GM19324 (cell line): ENCODE measurements around the gene FOXJ3.

Experiments
- ATAC-seq: cut with Tn5 transposase; IDR thresholded peaks from one replicate; pipeline ENCODE4 v1.9.1; 2021; ENCODE audit warnings: mild to moderate bottlenecking, moderate library complexity; ENCODE audit not compliant: unreplicated experiment, low FRiP score

The FOXJ3 gene

GRCh38 chr1:42206164-42206563 lies 128.9 kb downstream of the FOXJ3 start:
- ATAC-seq: no peak

- ATAC-seq: no peak
These were observed 133.0 kb downstream of the FOXJ3 start for GRCh38 chr1:42201986-42202385.

GRCh38 chr1:42198251-42198650 lies 136.8 kb downstream of the FOXJ3 start:
- no peak for ATAC-seq

GRCh38 chr1:42195841-42196240 lies 139.2 kb downstream of the FOXJ3 start:
- ATAC-seq: no peak

GRCh38 chr1:42192106-42192505 lies 142.9 kb downstream of the FOXJ3 start:
- no peak for ATAC-seq

GRCh38 chr1:42191319-42191718 lies 143.7 kb downstream of the FOXJ3 start:
- no peak for ATAC-seq

- no peak for ATAC-seq
These were observed 144.8 kb downstream of the FOXJ3 start for GRCh38 chr1:42189931-42190853.

- no peak for ATAC-seq
These were observed 148.9 kb downstream of the FOXJ3 start for GRCh38 chr1:42186152-42186551.

GRCh38 chr1:42184616-42185015 lies 150.4 kb downstream of the FOXJ3 start:
- no peak for ATAC-seq

- no peak for ATAC-seq
These were observed 151.1 kb downstream of the FOXJ3 start for GRCh38 chr1:42183957-42184268.

- no peak for ATAC-seq
These were observed 151.7 kb downstream of the FOXJ3 start for GRCh38 chr1:42183210-42183956.

- no peak for ATAC-seq
These were observed 153.3 kb downstream of the FOXJ3 start for GRCh38 chr1:42181687-42182086.

- no peak for ATAC-seq
These were observed 155.1 kb downstream of the FOXJ3 start for GRCh38 chr1:42179900-42180329.

GRCh38 chr1:42179275-42179674 lies 155.8 kb downstream of the FOXJ3 start:
- no peak for ATAC-seq

GRCh38 chr1:42178249-42178648 lies 156.8 kb downstream of the FOXJ3 start:
- no peak for ATAC-seq

GRCh38 chr1:42177541-42177981 lies 157.5 kb downstream of the FOXJ3 start:
- ATAC-seq: no peak

GRCh38 chr1:42176902-42177519 lies 158.0 kb downstream of the FOXJ3 start:
- no peak for ATAC-seq

GRCh38 chr1:42175314-42176054 lies 159.6 kb downstream of the FOXJ3 start:
- no peak for ATAC-seq

GRCh38 chr1:42173961-42174735 lies 160.9 kb downstream of the FOXJ3 start:
- no peak for ATAC-seq
